ENCODE data around the gene CASP4. TPM values are rescaled to one million over a fixed set of nuclear protein-coding genes. Genes with fewer than 3 reads are reported as not detected.

CASP4 gene
- total and polyA plus RNA-seq, 9 of the 15 experiments (the other 6 are each of a cell fraction or from before 2014, with no cell fraction given) = 0.15 to 0.42 (median 0.27) TPM; not detected in 1

GRCh38 chr11:104899226-104899625, 69.1 kb downstream of the CASP4 start (continued):
- TF ChIP-seq REST (IDR thresholded peaks at IDR 0.05; ENCODE audit: borderline replicate concordance) (no peak), REST (CRISPR knock-in tag; IDR thresholded peaks at IDR 0.05; ENCODE audit: low read depth) (no peak), U2AF1 (optimal IDR thresholded peaks at IDR 0.05; ENCODE audit: low read depth, low read length) (no peak), CBX2 (IDR thresholded peaks at IDR 0.05; ENCODE audit: insufficient read depth, low read length, poor library complexity, severe bottlenecking) (no peak), USF2 (CRISPR knock-in tag; IDR thresholded peaks at IDR 0.05) (no peak), ELF2 (CRISPR knock-in tag; IDR thresholded peaks at IDR 0.05) (no peak), NFYB (IDR thresholded peaks at IDR 0.05; ENCODE audit: extremely low read depth, insufficient read length) (no peak), SMAD4 (CRISPR knock-in tag; conservative IDR thresholded peaks at IDR 0.05) (no peak)

All from K562 (cell line).